Measurements from ENCODE around the gene ZNF441. TPM values are rescaled to one million over a fixed set of nuclear protein-coding genes. Genes with fewer than 3 reads are reported as not detected.
"Not testable (repeated sequence)": the region's sequence is repeated elsewhere in the genome, so short reads cannot be mapped to it uniquely, and the experiment has no call there.

The ZNF441 gene
- total and polyA plus RNA-seq, 10 donors = 5.0 to 17.4 (median 11.8) TPM

- Histone ChIP-seq H3K27me3 (replicated peaks in 1 of 7) (no peaks in the 10 kb centered on the region), H3K9me3 (peaks cover 0 to 52% (median 19%) of the 10 kb centered on the region in 8 donors), H3K4me3 (no peak overlapping the region), H3K27ac (no peak overlapping the region), H3K4me1 (no peaks in the 10 kb centered on the region), H3K36me3 (peaks cover 0 to 44% (median 4%) of the 10 kb centered on the region in 6 donors)
- no peak for TF ChIP-seq POLR2A (IDR thresholded peaks at IDR 0.05)
- TF ChIP-seq POLR2AphosphoS5 (IDR thresholded peaks at IDR 0.05) = no peak
- no peak for TF ChIP-seq CTCF (IDR thresholded peaks at IDR 0.05 in 8 of 11, conservative IDR thresholded peaks at IDR 0.05 in 3 of 11)
- intact Hi-C loops (cut with DNase I; ENCODE audit: low total_unique reads) = no loop called here
- DNase-seq = no peak
- 73 to 99% (median 89%) methylated on average over 5 of the region's 5 CpGs for WGBS, 5 donors
Measured at GRCh38 chr19:11821474-11822109, 54.8 kb downstream of the ZNF441 start.

DNA sequence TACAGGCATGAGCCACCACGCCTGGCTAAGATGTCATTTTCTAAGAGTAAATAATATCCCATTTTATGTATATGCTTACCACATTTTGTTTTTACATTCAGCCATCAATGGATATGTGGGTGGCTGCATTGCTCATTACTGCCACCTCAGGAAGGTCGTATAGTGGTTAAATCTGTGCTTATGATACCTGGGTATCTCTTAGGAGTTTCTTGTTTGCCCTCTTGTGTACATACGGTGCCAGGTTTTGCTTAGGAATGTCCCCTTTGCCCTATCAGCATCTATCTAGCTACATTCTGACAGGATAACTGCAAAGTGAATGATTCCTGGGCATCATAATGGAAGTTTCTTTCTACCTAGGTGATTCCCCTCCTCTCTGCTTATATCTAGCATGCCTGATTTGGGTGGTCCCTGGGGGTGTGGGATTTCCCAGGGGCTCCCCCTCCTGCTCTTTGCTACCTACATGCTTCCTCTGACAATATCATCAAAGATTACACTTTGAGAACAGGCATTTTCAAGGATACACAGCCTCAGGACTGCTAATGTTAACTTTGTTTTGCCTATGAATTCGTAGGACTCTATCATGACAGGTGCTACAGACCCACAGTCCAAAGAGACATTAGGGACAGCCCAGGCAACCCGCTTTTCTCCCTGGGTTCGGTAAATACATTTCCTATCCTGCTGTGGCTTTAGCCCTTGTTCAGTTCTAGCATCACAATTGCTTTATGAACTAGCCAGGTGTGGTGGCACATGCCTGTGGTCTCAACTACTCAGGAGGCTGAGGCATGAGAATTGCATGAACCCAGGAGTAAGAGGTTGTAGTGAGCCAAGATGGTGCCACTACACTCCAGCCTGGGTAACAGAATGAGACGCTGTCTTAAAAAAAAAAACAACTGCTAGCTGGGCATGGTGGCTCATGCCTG is 62.4 kb downstream of the ZNF441 start:
- intact Hi-C loops (cut with DNase I; ENCODE audit: low total_unique reads) = not testable (repeated sequence)
- H3K36me3 ChIP-seq = peaks cover 18 to 86% (median 35%) of the 10 kb centered on the region in 6 donors
- WGBS, 5 donors = 87 to 93% (median 89%) methylated on average over 7 of the region's 7 CpGs

DNA sequence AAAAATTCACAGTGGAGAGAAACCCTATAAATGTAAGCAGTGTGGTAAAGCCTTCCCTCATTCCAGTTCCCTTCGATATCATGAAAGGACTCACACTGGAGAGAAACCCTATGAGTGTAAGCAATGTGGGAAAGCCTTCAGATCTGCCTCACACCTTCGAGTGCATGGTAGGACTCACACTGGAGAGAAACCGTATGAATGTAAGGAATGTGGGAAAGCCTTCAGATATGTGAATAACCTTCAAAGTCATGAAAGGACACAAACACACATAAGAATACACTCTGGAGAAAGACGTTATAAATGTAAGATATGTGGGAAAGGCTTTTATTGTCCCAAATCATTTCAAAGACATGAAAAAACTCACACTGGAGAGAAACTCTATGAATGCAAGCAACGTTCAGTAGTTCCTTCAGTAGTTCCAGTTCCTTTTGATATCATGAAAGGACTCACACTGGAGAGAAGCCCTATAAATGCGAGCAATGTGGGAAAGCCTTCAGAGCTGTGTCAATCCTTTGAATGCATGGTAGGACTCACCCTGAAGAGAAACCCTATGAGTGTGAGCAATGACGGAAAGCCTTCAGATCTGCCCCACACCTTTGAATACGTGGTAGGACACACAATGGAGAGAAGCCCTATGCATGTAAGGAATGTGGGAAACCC is 65.6 kb downstream of the ZNF441 start:
- no peaks in the 10 kb centered on the region for H3K27me3 ChIP-seq (replicated peaks in 1 of 7)
- no peaks in the 10 kb centered on the region for H3K4me1 ChIP-seq
- H3K27ac ChIP-seq = no peak overlapping the region
- intact Hi-C loops (cut with DNase I; ENCODE audit: low total_unique reads) = no loop called here
- peaks cover 18 to 76% (median 35%) of the 10 kb centered on the region in 6 donors for H3K36me3 ChIP-seq
- peaks cover 16 to 100% (median 97%) of the 10 kb centered on the region in 8 donors for H3K9me3 ChIP-seq
- WGBS, 5 donors = 93 to 98% (median 96%) methylated on average over 8 of the region's 8 CpGs
- no peak for DNase-seq
- TF ChIP-seq POLR2A (IDR thresholded peaks at IDR 0.05) (no peak), POLR2AphosphoS5 (IDR thresholded peaks at IDR 0.05) (no peak), CTCF (IDR thresholded peaks at IDR 0.05 in 8 of 11, conservative IDR thresholded peaks at IDR 0.05 in 3 of 11) (no peak)
- no peak overlapping the region for H3K4me3 ChIP-seq

More for the DNA sequence above, 62.4 kb downstream of the ZNF441 start:
- not testable (repeated sequence) for DNase-seq; H3K27ac ChIP-seq; H3K27me3 ChIP-seq (replicated peaks in 1 of 7); H3K4me1 ChIP-seq; H3K4me3 ChIP-seq
- H3K9me3 ChIP-seq = peaks cover 16 to 100% (median 89%) of the 10 kb centered on the region in 8 donors

DNA sequence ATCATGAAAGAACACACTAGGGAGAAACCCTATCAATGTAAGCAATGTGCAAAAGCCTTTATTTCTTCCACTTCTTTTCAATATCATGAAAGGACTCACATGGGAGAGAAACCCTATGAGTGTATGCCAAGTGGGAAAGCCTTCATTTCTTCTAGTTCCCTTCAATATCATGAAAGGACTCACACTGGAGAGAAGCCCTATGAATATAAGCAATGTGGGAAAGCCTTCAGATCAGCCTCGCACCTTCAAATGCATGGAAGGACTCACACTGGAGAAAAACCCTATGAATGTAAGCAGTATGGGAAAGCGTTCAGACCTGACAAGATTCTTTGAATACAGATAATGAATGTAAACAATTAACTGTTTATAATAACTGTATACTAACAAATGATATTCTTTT is 66.7 kb downstream of the ZNF441 start:
- 96 to 100% (median 97%) methylated on average over 2 of the region's 2 CpGs for WGBS, 5 donors
- H3K36me3 ChIP-seq = peaks cover 18 to 64% (median 33%) of the 10 kb centered on the region in 6 donors

More for the DNA sequence above, 66.7 kb downstream of the ZNF441 start:
- intact Hi-C loops (cut with DNase I; ENCODE audit: low total_unique reads) = no loop called here
- no peak for DNase-seq
- H3K9me3 ChIP-seq = peaks cover 16 to 94% (median 88%) of the 10 kb centered on the region in 8 donors
- no peak overlapping the region for H3K4me3 ChIP-seq
- no peak overlapping the region for H3K27ac ChIP-seq
- no peaks in the 10 kb centered on the region for H3K27me3 ChIP-seq (replicated peaks in 1 of 7)
- H3K4me1 ChIP-seq = no peaks in the 10 kb centered on the region
- TF ChIP-seq CTCF (IDR thresholded peaks at IDR 0.05 in 8 of 11, conservative IDR thresholded peaks at IDR 0.05 in 3 of 11) (no peak), POLR2A (IDR thresholded peaks at IDR 0.05) (no peak), POLR2AphosphoS5 (IDR thresholded peaks at IDR 0.05) (no peak)

Other genes with a start within 250 kb of the ZNF441 start
- 10 to 100 TPM; 30.2 to 37.6 (median 35.4) TPM for gene ECSIT, start 237.9 kb upstream of the ZNF441 start, total RNA-seq
- 10 to 100 TPM; 41.6 to 55.1 (median 52.1) TPM for gene ECSIT, start 237.9 kb upstream of the ZNF441 start, polyA plus RNA-seq
- 1 to 10 TPM; 1.5 to 9.7 (median 7.7) TPM for gene CNN1, start 228.1 kb upstream of the ZNF441 start, total RNA-seq
- gene CNN1, start 228.1 kb upstream of the ZNF441 start, polyA plus RNA-seq = 10 to 100 TPM in 2 of 3 donors, 1 to 10 TPM in 1; 5.3 to 13.0 (median 12.6) TPM
- gene ELOF1, start 207.8 kb upstream of the ZNF441 start, total RNA-seq = 10 to 100 TPM; 21.8 to 44.6 (median 36.3) TPM
- 10 to 100 TPM; 63.1 to 77.1 (median 67.8) TPM for gene ELOF1, start 207.8 kb upstream of the ZNF441 start, polyA plus RNA-seq
- gene ACP5, start 189.4 kb upstream of the ZNF441 start, total RNA-seq = 10 to 100 TPM; 41.7 to 74.4 (median 64.5) TPM
- gene ACP5, start 189.4 kb upstream of the ZNF441 start, polyA plus RNA-seq = 100 to 1,000 TPM in 2 of 3 donors, 10 to 100 TPM in 1; 91.6 to 332 (median 200) TPM
- gene ZNF627, start 169.5 kb upstream of the ZNF441 start, total RNA-seq = 10 to 100 TPM; 11.6 to 14.5 (median 12.9) TPM
- gene ZNF627, start 169.5 kb upstream of the ZNF441 start, polyA plus RNA-seq = 1 to 10 TPM; 4.5 to 8.6 (median 8.1) TPM
- gene ZNF823, start 28.1 kb upstream of the ZNF441 start, total RNA-seq = 1 to 10 TPM; 2.9 to 5.2 (median 4.2) TPM
- 1 to 10 TPM; 1.3 to 2.1 (median 1.8) TPM for gene ZNF823, start 28.1 kb upstream of the ZNF441 start, polyA plus RNA-seq
- gene ZNF491, start 31.5 kb downstream of the ZNF441 start, total RNA-seq = 1 to 10 TPM; 1.2 to 3.5 (median 2.6) TPM
- under 1 TPM; 0.61 to 0.86 (median 0.68) TPM for gene ZNF491, start 31.5 kb downstream of the ZNF441 start, polyA plus RNA-seq
- 10 to 100 TPM; 12.7 to 19.0 (median 17.5) TPM for gene ZNF440, start 47.3 kb downstream of the ZNF441 start, total RNA-seq
- gene ZNF440, start 47.3 kb downstream of the ZNF441 start, polyA plus RNA-seq = 1 to 10 TPM; 2.6 to 4.8 (median 2.7) TPM
- gene ZNF439, start 81.7 kb downstream of the ZNF441 start, total RNA-seq = 10 to 100 TPM; 14.1 to 19.4 (median 15.9) TPM
- gene ZNF439, start 81.7 kb downstream of the ZNF441 start, polyA plus RNA-seq = 10 to 100 TPM; 10.2 to 16.7 (median 11.3) TPM
- 10 to 100 TPM in 1 of 7 donors, 1 to 10 TPM in 6; 3.1 to 11.0 (median 5.9) TPM for gene ZNF69, start 120.8 kb downstream of the ZNF441 start, total RNA-seq
- gene ZNF69, start 120.8 kb downstream of the ZNF441 start, polyA plus RNA-seq = 1 to 10 TPM; 1.8 to 3.4 (median 2.9) TPM
- gene ZNF700, start 158.1 kb downstream of the ZNF441 start, total RNA-seq = 10 to 100 TPM; 20.1 to 34.0 (median 25.5) TPM
- gene ZNF700, start 158.1 kb downstream of the ZNF441 start, polyA plus RNA-seq = 10 to 100 TPM; 12.2 to 31.7 (median 14.8) TPM
- 10 to 100 TPM in 1 of 7 donors, 1 to 10 TPM in 6; 5.3 to 10.7 (median 7.1) TPM for gene ZNF763, start 198.0 kb downstream of the ZNF441 start, total RNA-seq
- 1 to 10 TPM; 3.7 to 6.4 (median 5.5) TPM for gene ZNF763, start 198.0 kb downstream of the ZNF441 start, polyA plus RNA-seq